ENCODE data around the gene TMUB2.

GRCh38 chr17:44230140-44230539 is 43.4 kb downstream of the TMUB2 start:
- no peak for TF ChIP-seq EZH2 (IDR thresholded peaks at IDR 0.05; ENCODE audit: insufficient read depth, poor library complexity, severe bottlenecking)
- no peak for TF ChIP-seq EZH2phosphoT487 (IDR thresholded peaks at IDR 0.05; ENCODE audit: insufficient read depth, low read depth)
